Neural progenitor cell (in vitro differentiated cells): ENCODE results near the gene ATF3. TPM values are rescaled to one million over a fixed set of nuclear protein-coding genes. Genes with fewer than 3 reads are reported as not detected.

Experiments
- DNase-seq: peaks from one replicate; pipeline ENCODE4 v3.0.0-alpha.2; 2016; ENCODE audit warnings: low spot score
- H2AFZ ChIP-seq: fragments of 200-600 bp; sonication (generic); replicated peaks from 2 replicates; pipeline ENCODE4 v1.6.1; 2016; ENCODE audit warnings: antibody characterized with exemption
- H3F3A ChIP-seq: fragments of 200-600 bp; sonication (generic); 2 replicates; pipeline ENCODE4 v1.6.1; 2016; ENCODE audit warnings: antibody characterized with exemption, low read depth
- H3K27ac ChIP-seq: fragments of 200-600 bp; sonication (generic); 2 replicates; pipeline ENCODE4 v1.5.1; 2016; ENCODE audit warnings: mild to moderate bottlenecking
- H3K27me3 ChIP-seq: fragments of 200-600 bp; sonication (generic); 2 replicates; pipeline ENCODE4 v1.6.1; 2016; ENCODE audit warnings: mild to moderate bottlenecking, moderate library complexity
- H3K36me3 ChIP-seq: fragments of 200-600 bp; sonication (generic); 2 replicates; pipeline ENCODE4 v1.5.1; 2016
- H3K4me1 ChIP-seq: fragments of 200-600 bp; sonication (generic); 2 replicates; pipeline ENCODE4 v1.6.1; 2016; ENCODE audit warnings: mixed run types
- H3K4me2 ChIP-seq: fragments of 200-600 bp; sonication (generic); 2 replicates; pipeline ENCODE4 v1.6.1; 2016
- H3K4me3 ChIP-seq: fragments of 200-600 bp; sonication (generic); 2 replicates; pipeline ENCODE4 v1.5.1; 2016
- H3K79me2 ChIP-seq: fragments of 200-600 bp; sonication (generic); 2 replicates; pipeline ENCODE4 v1.6.1; 2016; ENCODE audit warnings: low read depth
- H3K9ac ChIP-seq: fragments of 200-600 bp; sonication (generic); 2 replicates; pipeline ENCODE4 v1.6.1; 2016
- H3K9me3 ChIP-seq: fragments of 200-600 bp; sonication (generic); 2 replicates; pipeline ENCODE4 v1.5.1; 2016; ENCODE audit warnings: low read depth
- H4K20me1 ChIP-seq: fragments of 200-600 bp; sonication (generic); 2 replicates; pipeline ENCODE4 v1.6.1; 2016; ENCODE audit warnings: low read depth
- H3K27ac Mint-ChIP-seq: 3 replicates; pipeline ENCODE4 v1.8.0; 2021; ENCODE audit warnings: mixed read lengths
- H3K27me3 Mint-ChIP-seq: 2 replicates; pipeline ENCODE4 v1.8.0; 2022; ENCODE audit warnings: low read depth, mild to moderate bottlenecking, inconsistent platforms, moderate library complexity, mixed read lengths; ENCODE audit not compliant: insufficient read depth
- H3K36me3 Mint-ChIP-seq: 3 replicates; pipeline ENCODE4 v1.8.0; 2021; ENCODE audit warnings: mixed read lengths
- H3K4me1 Mint-ChIP-seq: 3 replicates; pipeline ENCODE4 v1.8.0; 2021; ENCODE audit warnings: mixed read lengths
- H3K4me3 Mint-ChIP-seq: 3 replicates; pipeline ENCODE4 v1.8.0; 2021; ENCODE audit warnings: mild to moderate bottlenecking, moderate library complexity, mixed read lengths
- H3K9me3 Mint-ChIP-seq: 3 replicates; pipeline ENCODE4 v1.8.0; 2020; ENCODE audit warnings: mixed read lengths
- EZH2 ChIP-seq: fragments of 200-600 bp; sonication (generic); IDR thresholded peaks from 2 replicates; pipeline ENCODE4 v1.6.1; 2017; ENCODE audit warnings: antibody characterized with exemption, mild to moderate bottlenecking, moderate library complexity
- EZH2phosphoT487 ChIP-seq: fragments of 200-600 bp; sonication (generic); IDR thresholded peaks from 2 replicates; pipeline ENCODE4 v1.6.1; 2017; ENCODE audit warnings: antibody characterized with exemption
- total RNA-seq: library from RNA; depleted of rRNA; stranded (reverse); fragments of >200 nt; gene quantifications from 2 replicates; pipeline ENCODE4 v1.2.3, GENCODE V29; 2015; ENCODE audit warnings: low replicate concordance
- TF ChIP-seq, protein P1 (sequence below): fragments of 200-600 bp; sonication (generic); IDR thresholded peaks from 2 replicates; pipeline ENCODE4 v1.5.1; 2017; ENCODE audit warnings: antibody characterized with exemption, mild to moderate bottlenecking

ATF3 gene
- total RNA-seq, 1 donor from 2014 or later: 7.8 TPM

DNA sequence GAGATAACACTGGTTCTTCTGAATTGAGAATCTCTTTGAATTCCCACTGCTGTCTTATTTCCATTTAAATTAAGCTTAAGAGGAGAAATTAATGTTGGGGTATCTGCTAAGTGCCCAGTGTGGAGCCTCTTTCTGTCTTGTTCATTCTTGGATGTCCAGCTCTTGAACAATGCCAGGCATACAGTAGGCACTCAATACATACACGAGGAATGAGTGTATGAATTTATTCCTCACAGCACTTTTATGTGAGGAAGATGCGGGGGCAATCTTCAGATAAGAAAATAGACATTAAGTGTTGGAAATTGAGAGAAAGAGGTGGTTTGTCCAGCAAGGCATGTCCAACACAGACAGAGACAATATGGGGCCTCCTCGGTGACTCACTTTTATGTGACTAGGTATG, 11.8 kb upstream of the ATF3 start:
- Histone ChIP-seq H3K9me3 (no peaks in the 10 kb centered on the region), H4K20me1 (no peaks in the 10 kb centered on the region), H2AFZ (no peak overlapping the region), H3K9ac (no peak overlapping the region), H3F3A (no peaks in the 10 kb centered on the region), H3K4me3 (no peak overlapping the region), H3K36me3 (no peaks in the 10 kb centered on the region), H3K27ac (no peak overlapping the region), H3K27me3 (peaks cover 25% of the 10 kb centered on the region), H3K79me2 (no peaks in the 10 kb centered on the region), H3K4me2 (no peak overlapping the region), H3K4me1 (peaks cover 9% of the 10 kb centered on the region)
- Mint-ChIP-seq H3K27me3 (peaks cover 14% of the 10 kb centered on the region), H3K9me3 (no peaks in the 10 kb centered on the region), H3K4me1 (peaks cover 24% of the 10 kb centered on the region), H3K4me3 (no peak overlapping the region), H3K36me3 (no peaks in the 10 kb centered on the region), H3K27ac (no peak overlapping the region)
- DNase-seq: no peak
- TF ChIP-seq, protein P1, sequence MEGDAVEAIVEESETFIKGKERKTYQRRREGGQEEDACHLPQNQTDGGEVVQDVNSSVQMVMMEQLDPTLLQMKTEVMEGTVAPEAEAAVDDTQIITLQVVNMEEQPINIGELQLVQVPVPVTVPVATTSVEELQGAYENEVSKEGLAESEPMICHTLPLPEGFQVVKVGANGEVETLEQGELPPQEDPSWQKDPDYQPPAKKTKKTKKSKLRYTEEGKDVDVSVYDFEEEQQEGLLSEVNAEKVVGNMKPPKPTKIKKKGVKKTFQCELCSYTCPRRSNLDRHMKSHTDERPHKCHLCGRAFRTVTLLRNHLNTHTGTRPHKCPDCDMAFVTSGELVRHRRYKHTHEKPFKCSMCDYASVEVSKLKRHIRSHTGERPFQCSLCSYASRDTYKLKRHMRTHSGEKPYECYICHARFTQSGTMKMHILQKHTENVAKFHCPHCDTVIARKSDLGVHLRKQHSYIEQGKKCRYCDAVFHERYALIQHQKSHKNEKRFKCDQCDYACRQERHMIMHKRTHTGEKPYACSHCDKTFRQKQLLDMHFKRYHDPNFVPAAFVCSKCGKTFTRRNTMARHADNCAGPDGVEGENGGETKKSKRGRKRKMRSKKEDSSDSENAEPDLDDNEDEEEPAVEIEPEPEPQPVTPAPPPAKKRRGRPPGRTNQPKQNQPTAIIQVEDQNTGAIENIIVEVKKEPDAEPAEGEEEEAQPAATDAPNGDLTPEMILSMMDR: no peak
- TF ChIP-seq EZH2 (no peak), EZH2phosphoT487 (no peak)

DNA sequence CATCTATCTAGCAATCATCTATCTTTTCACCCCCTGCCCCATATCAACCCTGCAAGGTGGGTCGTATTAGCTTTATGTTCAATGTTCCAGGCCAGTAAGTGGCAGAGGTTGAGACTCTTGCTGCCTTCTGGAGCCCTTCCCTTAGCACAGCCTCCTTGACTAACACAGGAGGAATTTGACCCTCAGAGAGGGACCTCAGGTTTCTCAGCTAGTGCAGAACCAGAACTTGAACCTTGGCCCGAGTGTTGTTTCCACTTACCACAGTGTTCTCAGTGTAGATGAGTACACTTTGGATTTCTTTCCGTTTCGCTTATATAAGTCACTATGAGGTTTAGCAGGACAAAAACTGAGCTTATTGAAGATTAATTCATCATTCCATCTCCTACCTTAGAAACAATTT, 11.1 kb upstream of the ATF3 start:
- Histone ChIP-seq H3K27me3 (peaks cover 32% of the 10 kb centered on the region), H3K4me1 (peaks cover 9% of the 10 kb centered on the region), H3K79me2 (no peaks in the 10 kb centered on the region), H3K4me2 (no peak overlapping the region), H4K20me1 (no peaks in the 10 kb centered on the region), H3K9ac (no peak overlapping the region), H3K4me3 (no peak overlapping the region), H3K36me3 (no peaks in the 10 kb centered on the region), H3K9me3 (no peaks in the 10 kb centered on the region), H3F3A (no peaks in the 10 kb centered on the region), H2AFZ (no peak overlapping the region), H3K27ac (no peak overlapping the region)
- Mint-ChIP-seq H3K4me3 (no peak overlapping the region), H3K9me3 (no peaks in the 10 kb centered on the region), H3K27me3 (peaks cover 14% of the 10 kb centered on the region), H3K4me1 (peaks cover 24% of the 10 kb centered on the region), H3K36me3 (no peaks in the 10 kb centered on the region), H3K27ac (no peak overlapping the region)
- DNase-seq: no peak
- TF ChIP-seq EZH2 (no peak), EZH2phosphoT487 (no peak)
- TF ChIP-seq, protein P1: no peak

DNA sequence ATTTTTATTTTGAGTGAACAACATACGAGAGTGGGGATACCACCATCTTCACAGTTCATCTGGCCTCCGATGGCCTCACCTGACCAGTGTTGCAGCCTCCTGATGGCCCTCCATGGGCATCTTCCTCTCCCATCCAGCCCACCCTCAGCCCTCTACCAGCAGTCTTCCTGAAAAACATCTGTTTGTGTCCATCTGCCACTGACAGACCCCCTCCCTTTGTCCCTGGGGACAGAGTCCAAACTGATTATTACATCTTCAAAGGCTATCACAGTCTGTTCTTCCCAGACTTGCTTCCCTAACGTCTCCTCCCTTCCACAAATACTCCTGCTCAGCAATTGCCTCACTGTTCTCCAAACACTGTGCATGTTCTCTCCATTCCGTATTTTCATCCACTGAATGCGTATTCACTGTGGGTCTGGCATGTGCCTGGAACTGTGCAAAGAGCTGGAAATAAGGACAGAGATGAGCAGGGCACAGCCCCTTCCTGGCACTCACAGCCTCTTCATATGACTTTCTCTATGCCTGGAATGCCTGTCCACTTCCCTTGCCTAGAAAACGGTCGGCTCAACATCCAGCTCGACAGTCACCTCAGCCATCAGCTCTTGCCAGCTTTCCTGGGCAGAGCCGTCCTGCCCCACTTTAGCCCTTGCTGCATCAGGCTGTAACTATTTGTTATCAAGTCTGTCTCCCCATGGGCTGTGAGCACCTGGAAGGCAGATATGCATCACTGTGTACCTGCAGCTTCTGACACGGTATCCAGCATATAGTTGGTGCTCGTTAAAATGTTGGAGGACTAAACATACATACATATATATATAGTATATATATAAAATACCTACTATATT, 8.3 kb upstream of the ATF3 start:
- no peak overlapping the region for H3K4me2 ChIP-seq
- no peak overlapping the region for H3K27ac ChIP-seq
- TF ChIP-seq EZH2: no peak
- no peak for TF ChIP-seq EZH2phosphoT487
- TF ChIP-seq, protein P1: no peak
- H3K4me1 ChIP-seq: peaks cover 5% of the 10 kb centered on the region
- no peaks in the 10 kb centered on the region for H3K9me3 Mint-ChIP-seq
- H3K27me3 ChIP-seq: peaks cover 60% of the 10 kb centered on the region
- H4K20me1 ChIP-seq: no peaks in the 10 kb centered on the region
- no peaks in the 10 kb centered on the region for H3K9me3 ChIP-seq
- no peaks in the 10 kb centered on the region for H3K36me3 ChIP-seq
- H3K36me3 Mint-ChIP-seq: no peaks in the 10 kb centered on the region
- peaks cover 3% of the 10 kb centered on the region for H3F3A ChIP-seq
- no peak overlapping the region for H3K9ac ChIP-seq
- no peak overlapping the region for H3K4me3 ChIP-seq
- H3K4me3 Mint-ChIP-seq: peak overlapping the region; percentile 2
- peaks cover 20% of the 10 kb centered on the region for H3K4me1 Mint-ChIP-seq
- H2AFZ ChIP-seq: no peak overlapping the region
- H3K79me2 ChIP-seq: no peaks in the 10 kb centered on the region
- peaks cover 11% of the 10 kb centered on the region for H3K27me3 Mint-ChIP-seq
- no peak for DNase-seq
- H3K27ac Mint-ChIP-seq: no peak overlapping the region
